Neural cell (in vitro differentiated cells): ENCODE data around the gene PDYN. TPM values are rescaled to one million over a fixed set of nuclear protein-coding genes. Genes with fewer than 3 reads are reported as not detected.

Source experiments
- H2AFZ ChIP-seq: fragments of 200-600, 300-800 bp; sonication (generic), shearing (Covaris generic); 2 replicates; pipeline ENCODE4 v1.6.0; 2014; ENCODE audit warnings: low read depth, mild to moderate bottlenecking, antibody characterized with exemption, low read length, moderate library complexity
- H3F3A ChIP-seq: fragments of 200-600 bp; shearing (Covaris generic); 2 replicates; pipeline ENCODE4 v1.6.1; 2016; ENCODE audit warnings: mild to moderate bottlenecking, moderate library complexity, mixed read lengths, antibody characterized with exemption, low read length; ENCODE audit not compliant: insufficient read depth, poor library complexity, severe bottlenecking
- H3K27ac ChIP-seq: fragments of 200-600, 300-800 bp; sonication (generic), shearing (Covaris generic); 2 replicates; pipeline ENCODE4 v1.5.1; 2014; ENCODE audit warnings: mild to moderate bottlenecking, low read length, moderate library complexity
- H3K27me3 ChIP-seq: fragments of 300-800, 200-600 bp; sonication (generic), shearing (Covaris generic); 2 replicates; pipeline ENCODE4 v1.6.0; 2014; ENCODE audit warnings: mild to moderate bottlenecking, low read depth, low read length, moderate library complexity; ENCODE audit not compliant: insufficient read depth
- H3K36me3 ChIP-seq: fragments of 300-800, 200-600 bp; sonication (generic), shearing (Covaris generic); 2 replicates; pipeline ENCODE4 v1.5.1; 2014; ENCODE audit warnings: mild to moderate bottlenecking, antibody characterized with exemption, low read length, moderate library complexity; ENCODE audit not compliant: insufficient read depth
- H3K4me2 ChIP-seq: fragments of 300-800, 200-600 bp; sonication (generic), shearing (Covaris generic); 2 replicates; pipeline ENCODE4 v1.6.0; 2014; ENCODE audit warnings: mild to moderate bottlenecking, low read length
- H3K4me3 ChIP-seq: fragments of 300-800, 200-600 bp; sonication (generic), shearing (Covaris generic); 2 replicates; pipeline ENCODE4 v1.5.1; 2014; ENCODE audit warnings: mild to moderate bottlenecking, low read length, moderate library complexity
- H3K79me2 ChIP-seq: fragments of 200-600 bp; shearing (Covaris generic); replicated peaks from 2 replicates; pipeline ENCODE4 v1.6.0; 2014; ENCODE audit warnings: mild to moderate bottlenecking, low read length, moderate library complexity; ENCODE audit not compliant: insufficient read depth
- H3K9ac ChIP-seq: fragments of 300-800, 200-600 bp; sonication (generic), shearing (Covaris generic); 2 replicates; pipeline ENCODE4 v1.6.1; 2016; ENCODE audit warnings: mild to moderate bottlenecking, low read length, mixed read lengths
- H3K9me2 ChIP-seq: fragments of 200-600 bp; shearing (Covaris generic); 2 replicates; pipeline ENCODE4 v1.6.1; 2016; ENCODE audit warnings: mild to moderate bottlenecking, low read length, mixed read lengths; ENCODE audit not compliant: insufficient read depth
- H3K9me3 ChIP-seq: fragments of 200-600, 300-800 bp; sonication (generic), shearing (Covaris generic); 2 replicates; pipeline ENCODE4 v1.6.1; 2016; ENCODE audit warnings: mild to moderate bottlenecking, mixed run types, low read length, moderate library complexity, mixed read lengths
- H4K20me1 ChIP-seq: fragments of 200-600 bp; shearing (Covaris generic); 2 replicates; pipeline ENCODE4 v1.6.1; 2016; ENCODE audit warnings: mild to moderate bottlenecking, mixed run types; ENCODE audit not compliant: insufficient read depth
- CTCF ChIP-seq: fragments of 450-650 bp; IDR thresholded peaks from 2 replicates; pipeline ENCODE4 v1.5.1; 2014; ENCODE audit warnings: antibody characterized with exemption, mild to moderate bottlenecking, moderate library complexity; ENCODE audit not compliant: poor library complexity, severe bottlenecking
- EP300 ChIP-seq: fragments of 450-650 bp; conservative IDR thresholded peaks from 2 replicates; pipeline ENCODE4 v1.6.1; 2014; ENCODE audit warnings: antibody characterized with exemption, mild to moderate bottlenecking, moderate library complexity; ENCODE audit not compliant: poor library complexity, severe bottlenecking
- EZH2 ChIP-seq: fragments of 200-600, 300-800 bp; shearing (Covaris generic), sonication (generic); IDR thresholded peaks from 2 replicates; pipeline ENCODE4 v1.6.1; 2014; ENCODE audit warnings: antibody characterized with exemption, low read length, borderline replicate concordance, mild to moderate bottlenecking; ENCODE audit not compliant: insufficient read depth, poor library complexity, severe bottlenecking
- MXI1 ChIP-seq: fragments of 450-650 bp; conservative IDR thresholded peaks from 2 replicates; pipeline ENCODE4 v1.6.1; 2014; ENCODE audit warnings: antibody characterized with exemption, mild to moderate bottlenecking; ENCODE audit not compliant: poor library complexity, severe bottlenecking
- POLR2AphosphoS5 ChIP-seq: IDR thresholded peaks from 2 replicates; pipeline ENCODE4 v1.6.1; 2012
- RAD21 ChIP-seq: fragments of 450-650 bp; conservative IDR thresholded peaks from 2 replicates; pipeline ENCODE4 v1.6.1; 2014; ENCODE audit warnings: antibody characterized with exemption, mild to moderate bottlenecking, moderate library complexity
- REST ChIP-seq: IDR thresholded peaks from 2 replicates; pipeline ENCODE4 v1.6.1; 2012; ENCODE audit warnings: borderline replicate concordance
- SMC3 ChIP-seq: fragments of 450-650 bp; conservative IDR thresholded peaks from 2 replicates; pipeline ENCODE4 v1.6.1; 2014; ENCODE audit warnings: antibody characterized with exemption, mild to moderate bottlenecking, moderate library complexity; ENCODE audit not compliant: poor library complexity
- TAF1 ChIP-seq: IDR thresholded peaks from 2 replicates; pipeline ENCODE4 v1.6.1; 2012; ENCODE audit warnings: low read depth
- polyA plus RNA-seq: library from polyadenylated mRNA; depleted of rRNA; stranded (reverse); fragments of >200 nt; gene quantifications from 2 replicates; pipeline ENCODE4 v1.2.3, GENCODE V29; 2014

The PDYN gene
- polyA plus RNA-seq, 1 donor from 2014 or later: 17.3 TPM

GRCh38 chr20:1938464-1939269 lies 55.2 kb downstream of the PDYN start:
- Histone ChIP-seq H3K9me3 (no peaks in the 10 kb centered on the region), H3F3A (no peaks in the 10 kb centered on the region), H3K4me3 (no peak overlapping the region), H3K36me3 (no peaks in the 10 kb centered on the region), H2AFZ (no peak overlapping the region), H3K9ac (no peak overlapping the region), H3K27me3 (no peaks in the 10 kb centered on the region), H3K27ac (no peak overlapping the region), H3K79me2 (no peaks in the 10 kb centered on the region), H3K9me2 (no peaks in the 10 kb centered on the region), H4K20me1 (no peaks in the 10 kb centered on the region), H3K4me2 (no peak overlapping the region)
- TF ChIP-seq POLR2AphosphoS5 (no peak), SMC3 (no peak), REST (no peak), EP300 (no peak)

GRCh38 chr20:1937316-1937976 lies 56.4 kb downstream of the PDYN start:
- Histone ChIP-seq H3K9me3 (no peaks in the 10 kb centered on the region), H4K20me1 (no peaks in the 10 kb centered on the region), H3K9ac (no peak overlapping the region), H3K4me2 (no peak overlapping the region), H2AFZ (no peak overlapping the region), H3K27me3 (no peaks in the 10 kb centered on the region), H3K9me2 (no peaks in the 10 kb centered on the region), H3K79me2 (no peaks in the 10 kb centered on the region), H3F3A (no peaks in the 10 kb centered on the region), H3K36me3 (no peaks in the 10 kb centered on the region), H3K27ac (no peak overlapping the region), H3K4me3 (no peak overlapping the region)
- no peak for TF ChIP-seq REST
- no peak for TF ChIP-seq RAD21
- TF ChIP-seq TAF1: no peak
- TF ChIP-seq CTCF: no peak
- no peak for TF ChIP-seq MXI1
- TF ChIP-seq SMC3: no peak
- TF ChIP-seq EZH2: no peak
- no peak for TF ChIP-seq EP300
- TF ChIP-seq POLR2AphosphoS5: no peak
